CD8-positive, alpha-beta memory T cell (primary cell): ENCODE data around the gene SPDYE2. TPM values are rescaled to one million over a fixed set of nuclear protein-coding genes. Genes with fewer than 3 reads are reported as not detected.
A peak's percentile ranks its signal among the peaks of the same experiment; 100 is the strongest.
"Not testable (repeated sequence)": the region's sequence is repeated elsewhere in the genome, so short reads cannot be mapped to it uniquely, and the experiment has no call there.

ENCODE experiments used
- CTCF ChIA-PET: fragments of 350-600 bp; sonication (Branson Sonifier 250); formaldehyde crosslinking; loops from one replicate; lab custom pipeline; 2021; ENCODE audit warnings: antibody characterized with exemption; lab: Charles Lee
- POLR2A ChIA-PET: fragments of 350-600 bp; sonication (Branson Sonifier 250); formaldehyde crosslinking; loops from one replicate; lab custom pipeline; 2021; ENCODE audit warnings: antibody characterized with exemption; lab: Charles Lee
- DNase-seq, 5 donors: peaks; one replicate each; pipeline versions ENCODE4 v3.0.0 to v3.0.0-alpha.2; 2020 to 2022; ENCODE audit warnings: mixed read lengths in 1 of 5
- H3K27ac ChIP-seq: one replicate; pipeline ENCODE4 v1.7.0; 2013; ENCODE audit warnings: low read depth, mild to moderate bottlenecking, low read length, moderate library complexity
- H3K27me3 ChIP-seq: 2 replicates; pipeline ENCODE4 v1.7.0; 2013; ENCODE audit warnings: low read length, mild to moderate bottlenecking; ENCODE audit not compliant: insufficient read depth, poor library complexity, severe bottlenecking
- H3K36me3 ChIP-seq: 2 replicates; pipeline ENCODE4 v1.7.0; 2013; ENCODE audit warnings: mild to moderate bottlenecking, low read length, moderate library complexity; ENCODE audit not compliant: insufficient read depth
- H3K4me1 ChIP-seq: 2 replicates; pipeline ENCODE4 v1.7.0; 2013; ENCODE audit warnings: mild to moderate bottlenecking, low read length, moderate library complexity; ENCODE audit not compliant: insufficient read depth
- H3K4me3 ChIP-seq: 2 replicates; pipeline ENCODE4 v1.7.0; 2013; ENCODE audit warnings: mild to moderate bottlenecking, low read length
- H3K9me3 ChIP-seq: 2 replicates; pipeline ENCODE4 v1.7.0; 2013; ENCODE audit warnings: mild to moderate bottlenecking, low read length
- H3K27ac Mint-ChIP-seq, 8 donors: one replicate each; pipeline ENCODE4 v1.8.0; 2020 to 2021; ENCODE audit warnings: mixed read lengths in 8 of 8, mild to moderate bottlenecking in 6 of 8, inconsistent platforms in 3 of 8, moderate library complexity in 3 of 8
- H3K27me3 Mint-ChIP-seq, 2 donors: one replicate each; pipeline ENCODE4 v1.8.0; 2020 to 2021; ENCODE audit warnings: mixed read lengths in 2 of 2, mild to moderate bottlenecking in 1 of 2, moderate library complexity in 1 of 2
- H3K36me3 Mint-ChIP-seq, 3 donors: one replicate each; pipeline ENCODE4 v1.8.0; 2020 to 2021; ENCODE audit warnings: mixed read lengths in 3 of 3, inconsistent platforms in 1 of 3, mild to moderate bottlenecking in 1 of 3
- H3K4me1 Mint-ChIP-seq, 3 donors: one replicate each; pipeline ENCODE4 v1.8.0; 2020 to 2021; ENCODE audit warnings: mixed read lengths in 3 of 3, inconsistent platforms in 1 of 3, mild to moderate bottlenecking in 1 of 3
- H3K4me3 Mint-ChIP-seq, 7 donors: one replicate each; pipeline ENCODE4 v1.8.0; 2020 to 2021; ENCODE audit warnings: mixed read lengths in 7 of 7, mild to moderate bottlenecking in 6 of 7, moderate library complexity in 4 of 7, inconsistent platforms in 2 of 7
- H3K9me3 Mint-ChIP-seq, 5 donors: one replicate each; pipeline ENCODE4 v1.8.0; 2020 to 2022; ENCODE audit warnings: mixed read lengths in 5 of 5, mild to moderate bottlenecking in 3 of 5, moderate library complexity in 2 of 5, inconsistent platforms in 1 of 5
- polyA plus RNA-seq: library from polyadenylated mRNA; unstranded; fragments of 300-500 nt; fragmentation: Illumina TruSeq; gene quantifications from one replicate; pipeline ENCODE4 v1.2.3, GENCODE V29; 2021
- total RNA-seq, 2 experiments: library from RNA; stranded (reverse); gene quantifications; one replicate each; pipeline ENCODE4 v1.2.3, GENCODE V29; 2021

The SPDYE2 gene
- total and polyA plus RNA-seq, 3 experiments from 2014 or later, result 0.28 TPM; not detected in 2

DNA sequence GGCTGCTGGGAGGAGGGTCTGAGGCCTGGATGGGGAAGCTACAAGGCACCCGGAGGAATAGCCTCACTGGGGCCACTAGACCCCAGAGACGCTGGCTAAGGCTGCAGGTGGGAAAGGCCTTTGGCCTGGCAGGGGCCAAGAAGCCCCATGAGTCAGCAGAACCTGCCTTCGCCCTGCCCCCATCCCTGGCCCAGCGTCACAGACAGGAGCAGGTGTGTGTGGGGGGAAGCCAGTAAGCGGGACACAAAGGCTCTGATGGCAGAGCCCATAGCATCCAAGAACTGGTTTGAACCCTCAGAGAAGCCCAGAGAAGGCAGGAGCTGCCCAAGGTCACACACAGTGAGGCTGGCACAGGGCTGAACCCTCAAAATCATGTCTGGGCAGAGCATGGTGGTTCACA lies 55.8 kb downstream of the SPDYE2 start:
- H3K27ac Mint-ChIP-seq, H3K27me3 ChIP-seq, POLR2A ChIA-PET, H3K36me3 ChIP-seq, DNase-seq, H3K4me1 ChIP-seq, H3K27ac ChIP-seq, CTCF ChIA-PET, H3K4me3 Mint-ChIP-seq, H3K4me1 Mint-ChIP-seq, H3K36me3 Mint-ChIP-seq, H3K4me3 ChIP-seq, H3K27me3 Mint-ChIP-seq, H3K9me3 Mint-ChIP-seq, H3K9me3 ChIP-seq: not testable (repeated sequence)

DNA sequence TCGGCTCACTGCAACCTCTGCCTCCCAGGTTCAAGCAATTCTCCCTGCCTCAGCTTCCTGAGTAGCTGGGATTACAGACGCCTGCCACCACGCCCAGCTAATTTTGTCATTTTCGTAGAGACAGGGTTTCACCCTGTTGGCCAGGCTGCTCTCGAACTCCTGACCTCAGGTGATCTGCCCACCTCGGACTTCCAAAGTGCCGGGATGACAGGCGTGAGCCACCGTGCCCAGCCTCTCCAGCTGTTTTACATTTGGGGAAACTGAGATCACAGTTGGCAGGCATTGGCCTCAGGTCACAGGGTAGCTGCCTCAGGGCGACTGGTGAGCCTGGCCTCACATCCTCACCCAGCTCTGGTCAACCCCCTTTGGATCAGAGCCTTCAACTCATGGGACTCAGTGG lies 58.7 kb downstream of the SPDYE2 start:
- H3K27ac ChIP-seq, H3K27me3 ChIP-seq, H3K4me3 Mint-ChIP-seq, H3K36me3 Mint-ChIP-seq, H3K36me3 ChIP-seq, H3K27me3 Mint-ChIP-seq, H3K9me3 Mint-ChIP-seq, POLR2A ChIA-PET, H3K27ac Mint-ChIP-seq, H3K9me3 ChIP-seq, H3K4me1 ChIP-seq, CTCF ChIA-PET, DNase-seq, H3K4me3 ChIP-seq, H3K4me1 Mint-ChIP-seq: not testable (repeated sequence)

GRCh38 chr7:102610441-102610840 lies 59.4 kb downstream of the SPDYE2 start:
- H3K4me3 ChIP-seq, H3K27me3 Mint-ChIP-seq, H3K27ac Mint-ChIP-seq, H3K4me1 Mint-ChIP-seq, H3K9me3 ChIP-seq, H3K36me3 ChIP-seq, CTCF ChIA-PET, H3K9me3 Mint-ChIP-seq, H3K27ac ChIP-seq, H3K36me3 Mint-ChIP-seq, POLR2A ChIA-PET, H3K27me3 ChIP-seq, H3K4me1 ChIP-seq: not testable (repeated sequence)
- H3K4me3 Mint-ChIP-seq, result peak overlapping the region in 2 of 7 donors; percentile 39 to 50
- DNase-seq, result peak in 1 of 5 donors; percentile 18

DNA sequence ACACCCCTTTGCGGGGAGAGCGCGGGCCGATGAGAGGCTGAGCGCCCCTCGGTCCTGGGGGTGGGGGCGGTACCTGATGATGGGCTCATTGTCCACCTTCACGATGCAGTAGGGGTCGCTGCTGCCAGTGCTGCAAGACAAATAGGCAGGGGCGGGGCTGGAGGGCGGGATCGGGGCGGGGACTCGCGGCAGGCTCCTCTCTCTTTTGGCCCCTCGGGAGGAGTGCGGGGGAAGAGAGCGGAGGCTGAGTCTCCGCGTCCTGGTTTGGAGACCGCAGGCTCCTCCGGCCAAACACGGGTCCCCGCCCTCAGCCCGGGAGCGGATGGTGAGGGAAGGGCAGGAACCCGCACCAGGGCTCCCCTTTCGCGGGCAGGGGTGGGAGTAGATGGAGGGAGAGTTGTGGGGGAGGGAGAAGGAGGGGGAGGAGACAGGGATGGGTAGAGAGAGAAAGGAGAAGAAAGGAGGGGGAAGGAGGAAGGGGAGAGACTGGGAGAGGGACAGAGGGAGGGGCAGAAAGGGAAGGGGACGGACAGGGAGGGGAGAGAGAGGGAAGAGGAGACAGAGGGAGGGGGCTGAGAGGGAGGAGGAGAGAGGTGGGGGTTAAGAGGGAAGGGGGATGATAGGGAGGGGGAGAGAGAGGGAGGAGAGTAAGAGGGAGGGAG lies 60.1 kb downstream of the SPDYE2 start:
- CTCF ChIA-PET, H3K27me3 ChIP-seq, H3K4me1 ChIP-seq, H3K27ac Mint-ChIP-seq, H3K27me3 Mint-ChIP-seq, H3K4me3 Mint-ChIP-seq, H3K36me3 Mint-ChIP-seq, H3K9me3 ChIP-seq, H3K4me3 ChIP-seq, H3K27ac ChIP-seq, H3K36me3 ChIP-seq, H3K9me3 Mint-ChIP-seq, POLR2A ChIA-PET, H3K4me1 Mint-ChIP-seq, DNase-seq: not testable (repeated sequence)

- H3K36me3 Mint-ChIP-seq, H3K9me3 Mint-ChIP-seq, H3K27me3 ChIP-seq, H3K27me3 Mint-ChIP-seq, H3K4me1 Mint-ChIP-seq, POLR2A ChIA-PET, CTCF ChIA-PET, H3K4me3 ChIP-seq, H3K4me1 ChIP-seq, H3K9me3 ChIP-seq, H3K4me3 Mint-ChIP-seq, H3K36me3 ChIP-seq, H3K27ac ChIP-seq, H3K27ac Mint-ChIP-seq: not testable (repeated sequence)
- peak in 1 of 5 donors; percentile 28 for DNase-seq
Observed at GRCh38 chr7:102611675-102612325, 60.8 kb downstream of the SPDYE2 start.

Other genes with a start within 250 kb of the SPDYE2 start
- gene SPDYE6, start 194.8 kb upstream of the SPDYE2 start, total RNA-seq, result not detected
- gene SPDYE6, start 194.8 kb upstream of the SPDYE2 start, polyA plus RNA-seq, result 0.89 TPM
- gene PRKRIP1, start 154.9 kb upstream of the SPDYE2 start, total RNA-seq, result 10 to 100 TPM; 26.0 to 27.3 TPM
- 21.1 TPM for gene PRKRIP1, start 154.9 kb upstream of the SPDYE2 start, polyA plus RNA-seq
- gene ORAI2, start 117.7 kb upstream of the SPDYE2 start, total RNA-seq, result 10 to 100 TPM; 66.9 to 68.9 TPM
- gene ORAI2, start 117.7 kb upstream of the SPDYE2 start, polyA plus RNA-seq, result 47.7 TPM
- gene ALKBH4, start 86.4 kb upstream of the SPDYE2 start, total RNA-seq, result 10 to 100 TPM; 11.3 to 13.2 TPM
- gene ALKBH4, start 86.4 kb upstream of the SPDYE2 start, polyA plus RNA-seq, result 20.1 TPM
- 10 to 100 TPM; 29.9 to 30.1 TPM for gene LRWD1, start 86.2 kb upstream of the SPDYE2 start, total RNA-seq
- 14.6 TPM for gene LRWD1, start 86.2 kb upstream of the SPDYE2 start, polyA plus RNA-seq
- 10 to 100 TPM; 76.1 to 77.4 TPM for gene POLR2J, start 72.3 kb upstream of the SPDYE2 start, total RNA-seq
- gene POLR2J, start 72.3 kb upstream of the SPDYE2 start, polyA plus RNA-seq, result 129 TPM
- 10 to 100 TPM; 22.0 to 23.9 TPM for gene RASA4B, start 33.4 kb upstream of the SPDYE2 start, total RNA-seq
- gene RASA4B, start 33.4 kb upstream of the SPDYE2 start, polyA plus RNA-seq, result 10.8 TPM
- gene UPK3BL2, start 7.5 kb upstream of the SPDYE2 start, total RNA-seq, result 1 to 10 TPM; 7.4 to 7.7 TPM
- 2.7 TPM for gene UPK3BL2, start 7.5 kb upstream of the SPDYE2 start, polyA plus RNA-seq
- gene POLR2J3, start 21.4 kb downstream of the SPDYE2 start, total RNA-seq, result 10 to 100 TPM; 22.8 to 23.6 TPM
- gene POLR2J3, start 21.4 kb downstream of the SPDYE2 start, polyA plus RNA-seq, result 46.7 TPM
- 10 to 100 TPM; 42.6 to 44.2 TPM for gene RASA4, start 65.5 kb downstream of the SPDYE2 start, total RNA-seq
- 18.0 TPM for gene RASA4, start 65.5 kb downstream of the SPDYE2 start, polyA plus RNA-seq
- 10 to 100 TPM; 17.3 to 20.5 TPM for gene UPK3BL1, start 91.6 kb downstream of the SPDYE2 start, total RNA-seq
- gene UPK3BL1, start 91.6 kb downstream of the SPDYE2 start, polyA plus RNA-seq, result 32.3 TPM
- not detected for gene SPDYE2B, start 99.1 kb downstream of the SPDYE2 start, total RNA-seq
- gene SPDYE2B, start 99.1 kb downstream of the SPDYE2 start, polyA plus RNA-seq, result 0.28 TPM
- gene POLR2J2, start 120.4 kb downstream of the SPDYE2 start, total RNA-seq, result 1 to 10 TPM; 8.2 to 9.0 TPM
- gene POLR2J2, start 120.4 kb downstream of the SPDYE2 start, polyA plus RNA-seq, result 5.3 TPM
- 10 to 100 TPM; 10.4 to 11.4 TPM for gene FAM185A, start 197.8 kb downstream of the SPDYE2 start, total RNA-seq
- 8.9 TPM for gene FAM185A, start 197.8 kb downstream of the SPDYE2 start, polyA plus RNA-seq